Stimulated activated effector memory CD8-positive, alpha-beta T cell treated with anti-CD3 and anti-CD28 coated beads, Interleukin-12 subunit alpha, Interleukin-12 subunit beta, amount 100 ng/mL, for 72 hours (primary cell): ENCODE measurements around the gene CYP4F22.
A peak's percentile ranks its signal among the peaks of the same experiment; 100 is the strongest.
"Not testable (repeated sequence)": the region's sequence is repeated elsewhere in the genome, so short reads cannot be mapped to it uniquely, and the experiment has no call there.

Source experiments
- ATAC-seq: fragments of 150-1000 bp; cut with Tn5 transposase; 2 replicates; pipeline ENCODE4 v1.10.0; 2021
- DNase-seq, 2 donors: peaks; one replicate each; pipeline ENCODE4 v3.0.0; 2021 to 2022; ENCODE audit warnings: low spot score in 2 of 2
- H3K27ac Mint-ChIP-seq: one replicate; pipeline ENCODE4 v1.8.0; 2022; ENCODE audit warnings: mild to moderate bottlenecking, mixed read lengths
- H3K36me3 Mint-ChIP-seq: one replicate; pipeline ENCODE4 v1.8.0; 2022; ENCODE audit warnings: mild to moderate bottlenecking, mixed read lengths
- H3K4me1 Mint-ChIP-seq: one replicate; pipeline ENCODE4 v1.8.0; 2022; ENCODE audit warnings: mixed read lengths
- H3K4me3 Mint-ChIP-seq: one replicate; pipeline ENCODE4 v1.8.0; 2022; ENCODE audit warnings: mild to moderate bottlenecking, mixed read lengths
- H3K9me3 Mint-ChIP-seq: one replicate; pipeline ENCODE4 v1.8.0; 2022; ENCODE audit warnings: mixed read lengths

Gene CYP4F22

DNA sequence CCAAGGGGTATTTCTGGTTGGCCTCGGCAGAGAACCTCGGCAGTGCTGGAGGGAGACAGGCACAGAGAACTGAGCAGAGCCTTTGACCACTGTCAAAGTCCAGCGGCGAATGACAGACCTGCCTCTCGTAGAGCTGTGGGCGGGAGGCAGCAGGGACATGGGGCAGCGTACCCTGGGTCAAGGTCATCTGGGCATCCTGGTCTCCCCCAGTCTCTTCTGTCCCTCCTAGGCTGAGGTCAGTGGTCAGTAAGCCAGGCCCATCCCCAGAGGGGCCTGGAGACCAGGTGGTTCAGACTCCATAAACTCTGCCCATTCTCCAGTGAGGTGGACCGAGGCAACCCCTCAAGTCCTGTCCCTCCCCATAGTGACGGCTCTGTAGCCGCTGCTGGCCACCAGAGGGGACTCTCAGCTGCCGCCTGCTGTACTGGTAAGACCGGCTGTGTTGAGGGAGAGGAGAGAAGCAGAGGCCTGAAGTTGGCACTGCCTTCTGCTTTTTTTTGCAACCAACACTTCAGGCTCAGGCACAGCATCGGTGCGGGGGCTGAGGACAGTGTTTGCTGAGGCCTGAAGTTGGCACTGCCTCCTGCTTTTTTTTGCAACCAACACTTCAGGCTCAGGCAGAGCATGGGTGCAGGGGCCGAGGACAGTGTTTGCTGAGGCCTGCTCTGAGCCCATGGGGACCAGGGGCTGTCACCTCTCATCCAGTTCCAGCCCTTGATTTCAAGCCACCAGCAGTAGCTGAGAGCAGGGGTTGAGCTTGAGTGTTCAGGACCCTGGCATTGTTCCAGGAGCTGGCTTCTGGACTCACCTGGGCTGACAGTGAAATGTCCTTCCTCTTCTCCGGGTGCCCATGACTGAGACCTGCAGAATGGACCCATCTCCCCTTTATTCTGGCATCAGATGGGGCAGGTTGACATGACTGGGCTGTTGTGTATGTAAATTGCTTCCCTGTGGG, 28.7 kb upstream of the CYP4F22 start, which contains the start of gene PGLYRP2:
PGLYRP2 (minus strand) TSS at position 111 of the 955 bp plus-strand sequence. CDS start 130 bp downstream, outside the sequence.
- ATAC-seq (no peak), DNase-seq (no peak)
- Mint-ChIP-seq H3K4me3 (no peak within 1 kb of the TSS), H3K27ac (peak within 1 kb of the TSS; percentile 32), H3K9me3 (no peaks in the 10 kb centered on the region), H3K36me3 (no peaks in the 10 kb centered on the region), H3K4me1 (peaks cover 42% of the 10 kb centered on the region)

- H3K36me3 Mint-ChIP-seq, DNase-seq, H3K9me3 Mint-ChIP-seq, H3K4me3 Mint-ChIP-seq, H3K27ac Mint-ChIP-seq, ATAC-seq: not testable (repeated sequence)
- H3K4me1 Mint-ChIP-seq: peaks cover 40% of the 10 kb centered on the region
Observed at GRCh38 chr19:15480996-15481395, 27.3 kb upstream of the CYP4F22 start.

DNA sequence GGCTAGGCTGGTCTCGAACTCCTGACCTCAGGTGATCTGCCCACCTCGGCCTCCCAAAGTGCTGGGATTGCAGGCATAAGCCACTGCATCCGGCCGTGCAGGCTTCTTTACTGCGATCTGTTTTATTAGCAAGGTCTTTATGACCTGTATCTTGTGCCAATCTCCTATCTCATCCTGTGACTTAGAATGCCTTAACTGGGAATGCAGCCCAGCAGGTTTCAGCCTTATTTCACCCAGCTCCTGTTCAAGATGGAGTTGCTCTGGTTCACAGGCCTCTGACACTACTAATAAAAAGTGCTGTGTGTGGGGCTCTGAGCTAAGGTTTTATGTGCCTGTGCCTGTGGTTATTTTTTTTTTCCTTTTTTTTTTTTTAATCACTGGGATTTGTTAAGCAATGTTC, 22.6 kb upstream of the CYP4F22 start:
- H3K9me3 Mint-ChIP-seq, H3K36me3 Mint-ChIP-seq, ATAC-seq, H3K27ac Mint-ChIP-seq, H3K4me3 Mint-ChIP-seq, DNase-seq: not testable (repeated sequence)
- peaks cover 22% of the 10 kb centered on the region for H3K4me1 Mint-ChIP-seq

GRCh38 chr19:15487038-15487437, 21.3 kb upstream of the CYP4F22 start:
- Mint-ChIP-seq H3K36me3 (peaks cover 6% of the 10 kb centered on the region), H3K4me1 (peaks cover 22% of the 10 kb centered on the region), H3K9me3 (no peaks in the 10 kb centered on the region), H3K27ac (no peak overlapping the region), H3K4me3 (no peak overlapping the region)
- ATAC-seq: no peak
- DNase-seq: no peak

GRCh38 chr19:15488489-15489226, 19.7 kb upstream of the CYP4F22 start:
- ATAC-seq (no peak), DNase-seq (no peak)
- Mint-ChIP-seq H3K4me1 (peaks cover 8% of the 10 kb centered on the region), H3K36me3 (peaks cover 6% of the 10 kb centered on the region), H3K4me3 (no peak overlapping the region), H3K27ac (no peak overlapping the region), H3K9me3 (no peaks in the 10 kb centered on the region)

GRCh38 chr19:15495151-15495550, 13.2 kb upstream of the CYP4F22 start:
- no peaks in the 10 kb centered on the region for H3K9me3 Mint-ChIP-seq

DNA sequence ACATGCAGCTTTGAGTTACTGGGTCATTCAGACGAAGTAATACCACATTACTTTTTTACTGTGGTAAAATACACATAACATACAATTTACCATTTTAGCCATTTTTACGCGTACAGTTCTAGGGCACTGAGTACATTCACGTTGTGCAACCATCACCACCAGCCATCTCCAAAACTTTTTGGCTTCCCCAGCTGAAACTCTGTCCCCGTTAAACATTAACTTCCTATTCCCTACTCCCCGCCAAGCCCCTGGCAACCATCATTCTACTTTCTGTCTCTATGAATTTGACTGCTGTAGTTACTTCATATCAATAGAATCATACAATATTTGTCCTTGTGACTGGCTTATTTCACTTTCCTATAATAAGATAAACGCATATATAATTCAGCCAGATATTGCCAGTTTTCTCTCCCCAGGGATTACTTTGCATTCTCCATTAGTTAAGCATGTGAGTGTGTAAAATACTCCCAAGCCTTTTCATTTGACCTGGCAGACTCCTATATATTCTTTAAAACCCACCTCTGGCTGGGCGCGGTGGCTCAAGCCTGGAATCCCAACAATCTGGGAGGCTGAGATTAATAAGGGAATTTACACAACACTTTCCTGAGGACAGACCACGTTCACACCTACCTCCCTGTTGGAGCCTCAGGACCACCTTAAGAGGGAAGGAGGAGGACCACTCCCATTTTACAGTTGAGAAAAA, 10.0 kb upstream of the CYP4F22 start:
- no peak for DNase-seq
- no peak for ATAC-seq
- no peaks in the 10 kb centered on the region for H3K9me3 Mint-ChIP-seq
- H3K4me1 Mint-ChIP-seq: peaks cover 20% of the 10 kb centered on the region
- H3K4me3 Mint-ChIP-seq: no peak overlapping the region
- no peaks in the 10 kb centered on the region for H3K36me3 Mint-ChIP-seq
- no peak overlapping the region for H3K27ac Mint-ChIP-seq

More at GRCh38 chr19:15495151-15495550, 13.2 kb upstream of the CYP4F22 start:
- no peaks in the 10 kb centered on the region for H3K36me3 Mint-ChIP-seq
- no peak for ATAC-seq
- peaks cover 7% of the 10 kb centered on the region for H3K4me1 Mint-ChIP-seq
- H3K4me3 Mint-ChIP-seq: no peak overlapping the region
- H3K27ac Mint-ChIP-seq: no peak overlapping the region
- DNase-seq: no peak

DNA sequence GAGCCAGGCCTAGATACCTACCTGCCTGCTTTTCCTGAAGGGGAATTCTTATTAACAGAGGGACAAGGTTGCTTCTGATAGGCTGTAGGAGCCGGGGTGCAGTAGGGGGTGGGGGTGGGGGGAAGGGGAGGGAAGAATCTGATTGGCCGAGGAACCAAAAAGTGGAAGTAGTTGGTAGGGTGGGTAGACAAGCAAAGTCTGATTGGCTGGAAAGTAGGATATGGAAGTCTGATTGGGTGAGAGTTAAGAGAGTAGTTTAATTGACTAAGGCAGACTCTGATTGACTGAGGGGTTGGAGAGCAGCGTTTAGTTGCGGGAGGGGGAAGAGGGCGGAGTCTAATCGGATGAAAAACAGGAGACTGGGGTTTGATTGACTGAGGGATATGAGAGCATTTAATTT, 9.4 kb upstream of the CYP4F22 start:
- DNase-seq: no peak
- peaks cover 20% of the 10 kb centered on the region for H3K4me1 Mint-ChIP-seq
- peak; percentile 32 for ATAC-seq
- no peaks in the 10 kb centered on the region for H3K9me3 Mint-ChIP-seq
- no peak overlapping the region for H3K4me3 Mint-ChIP-seq
- H3K27ac Mint-ChIP-seq: no peak overlapping the region
- no peaks in the 10 kb centered on the region for H3K36me3 Mint-ChIP-seq

DNA sequence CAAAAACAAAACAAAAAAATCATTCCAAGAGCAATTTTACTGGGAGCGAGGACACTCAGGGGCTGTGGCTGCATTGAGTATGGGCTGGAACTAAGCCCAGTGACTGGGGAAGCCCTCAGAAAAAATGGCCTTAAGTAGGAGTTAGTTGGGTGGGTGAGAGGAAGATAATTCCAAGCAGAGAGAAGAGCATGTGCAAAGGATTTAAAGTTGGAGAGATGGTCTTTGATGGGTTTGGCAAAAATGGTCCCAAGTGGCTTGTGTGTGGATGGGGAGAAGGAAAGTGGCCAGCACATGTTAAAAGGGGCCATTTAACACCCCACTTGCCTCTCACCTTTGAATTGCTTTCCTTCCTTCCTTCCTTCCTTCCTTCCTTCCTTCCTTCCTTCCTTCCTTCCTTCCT, 6.7 kb upstream of the CYP4F22 start:
- Mint-ChIP-seq H3K4me1 (peaks cover 23% of the 10 kb centered on the region), H3K36me3 (no peaks in the 10 kb centered on the region), H3K4me3 (no peak overlapping the region), H3K9me3 (no peaks in the 10 kb centered on the region), H3K27ac (peak overlapping the region; percentile 26)
- DNase-seq (no peak), ATAC-seq (no peak)

DNA sequence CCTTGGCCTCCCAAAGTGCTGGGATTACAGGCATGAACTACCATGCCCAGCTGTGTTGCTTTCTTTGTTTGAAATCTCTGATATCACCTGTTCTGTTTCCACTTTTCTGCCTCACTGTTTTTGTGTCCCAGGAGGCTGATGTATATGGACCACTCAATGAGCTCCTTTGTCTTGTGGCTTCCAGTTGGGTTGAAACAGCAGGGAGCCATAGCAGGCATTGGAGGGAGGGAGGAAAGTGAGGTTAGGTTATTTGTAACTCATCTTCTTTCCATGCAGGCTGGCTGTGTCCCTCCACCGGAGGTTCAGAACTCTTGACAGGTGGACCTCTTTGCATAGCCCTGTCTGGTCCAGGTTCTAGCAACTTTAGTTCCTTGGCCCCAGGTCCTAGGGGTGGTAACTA, 6.1 kb upstream of the CYP4F22 start:
- ATAC-seq (no peak), DNase-seq (no peak)
- peak overlapping the region; percentile 26 for H3K27ac Mint-ChIP-seq
- H3K9me3 Mint-ChIP-seq: no peaks in the 10 kb centered on the region
- H3K4me1 Mint-ChIP-seq: peaks cover 27% of the 10 kb centered on the region
- no peak overlapping the region for H3K4me3 Mint-ChIP-seq
- H3K36me3 Mint-ChIP-seq: no peaks in the 10 kb centered on the region

GRCh38 chr19:15506074-15506571, 2.2 kb upstream of the CYP4F22 start:
- no peak overlapping the region for H3K27ac Mint-ChIP-seq
- H3K9me3 Mint-ChIP-seq: no peaks in the 10 kb centered on the region
- DNase-seq (no peak), ATAC-seq (no peak)
- no peaks in the 10 kb centered on the region for H3K36me3 Mint-ChIP-seq
- peaks cover 54% of the 10 kb centered on the region for H3K4me1 Mint-ChIP-seq
- no peak overlapping the region for H3K4me3 Mint-ChIP-seq

- Mint-ChIP-seq H3K9me3 (no peaks in the 10 kb centered on the region), H3K4me1 (peaks cover 42% of the 10 kb centered on the region)
Observed at GRCh38 chr19:15507068-15508034, 974 bp upstream of the CYP4F22 start.

DNA sequence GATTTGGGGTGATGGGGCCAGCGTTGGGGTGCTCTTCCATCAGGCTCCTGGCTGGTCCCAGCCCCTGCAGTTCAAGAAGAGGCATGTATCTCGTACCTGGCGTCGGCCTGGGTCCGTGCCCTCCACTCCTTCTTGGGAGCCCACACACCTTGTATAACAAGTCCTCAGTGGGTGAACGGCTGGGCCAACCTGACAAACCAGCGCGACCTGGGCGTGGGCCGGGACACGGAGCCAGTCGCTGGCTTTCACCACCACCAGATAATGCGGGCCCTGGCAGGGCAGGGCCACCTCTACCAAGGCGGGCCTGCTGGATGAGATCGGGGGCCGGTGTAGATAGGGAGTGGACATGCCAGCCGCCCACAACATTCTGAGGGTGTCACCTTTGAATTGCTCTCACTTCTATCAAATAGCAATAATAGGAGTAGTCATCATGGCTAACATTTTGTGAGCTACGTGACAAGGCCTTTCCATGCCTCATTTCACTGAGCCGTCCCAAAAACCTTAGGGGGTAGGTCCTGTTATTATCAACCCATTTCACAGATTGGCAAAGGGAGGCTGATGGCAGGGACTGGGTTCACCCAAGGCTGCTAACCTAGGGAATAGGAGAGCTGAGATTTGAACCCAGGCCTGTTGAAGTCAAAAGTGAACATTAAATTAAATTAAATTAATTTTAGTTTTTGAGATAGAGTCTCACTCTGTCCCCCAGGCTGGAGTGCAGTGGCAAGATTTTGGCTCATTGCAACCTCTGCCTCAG, 3.5 kb downstream of the CYP4F22 start:
- Mint-ChIP-seq H3K4me3 (no peak overlapping the region), H3K4me1 (peaks cover 49% of the 10 kb centered on the region), H3K36me3 (peaks cover 6% of the 10 kb centered on the region), H3K9me3 (no peaks in the 10 kb centered on the region), H3K27ac (no peak overlapping the region)
- DNase-seq (no peak), ATAC-seq (no peak)

More at GRCh38 chr19:15507068-15508034, 974 bp upstream of the CYP4F22 start:
- no peaks in the 10 kb centered on the region for H3K36me3 Mint-ChIP-seq
- peak overlapping the region; percentile 80 for H3K4me3 Mint-ChIP-seq
- ATAC-seq: no peak
- no peak overlapping the region for H3K27ac Mint-ChIP-seq
- DNase-seq: no peak
